DOHH2 (cell line): Measurements from ENCODE around the gene TSPAN5.

Experiments
- H3F3A ChIP-seq: fragments of 200-600 bp; sonication (generic), shearing (Covaris generic); 2 replicates; pipeline ENCODE4 v1.6.0; 2016; ENCODE audit warnings: antibody characterized with exemption, mild to moderate bottlenecking; ENCODE audit not compliant: control insufficient read depth, insufficient read depth
- H3K27ac ChIP-seq: fragments of 200-600 bp; sonication (generic); 2 replicates; pipeline ENCODE4 v1.5.1; 2014; ENCODE audit warnings: low read depth, mild to moderate bottlenecking, low read length, moderate library complexity
- H3K27me3 ChIP-seq: fragments of 200-600 bp; sonication (generic); 2 replicates; pipeline ENCODE4 v1.6.1; 2014; ENCODE audit warnings: mild to moderate bottlenecking, low read length, mixed read lengths; ENCODE audit not compliant: control insufficient read depth
- H3K36me3 ChIP-seq: fragments of 200-600 bp; sonication (generic); 2 replicates; pipeline ENCODE4 v1.6.1; 2014; ENCODE audit warnings: mild to moderate bottlenecking, low read length, moderate library complexity, mixed read lengths; ENCODE audit not compliant: control insufficient read depth
- H3K4me1 ChIP-seq: fragments of 200-600 bp; sonication (generic); 2 replicates; pipeline ENCODE4 v1.6.1; 2014; ENCODE audit warnings: mild to moderate bottlenecking, low read length, mixed read lengths; ENCODE audit not compliant: control insufficient read depth
- H3K4me2 ChIP-seq: fragments of 200-600 bp; sonication (generic); 2 replicates; pipeline ENCODE4 v1.6.0; 2014; ENCODE audit warnings: mild to moderate bottlenecking, low read length, moderate library complexity
- H3K4me3 ChIP-seq: fragments of 200-600 bp; sonication (generic); 2 replicates; pipeline ENCODE4 v1.5.1; 2014; ENCODE audit warnings: mild to moderate bottlenecking, low read length, mixed read lengths
- H3K79me2 ChIP-seq: fragments of 200-600 bp; sonication (generic); 2 replicates; pipeline ENCODE4 v1.6.1; 2014; ENCODE audit warnings: mild to moderate bottlenecking, low read length, mixed read lengths; ENCODE audit not compliant: control insufficient read depth
- H3K9me2 ChIP-seq: fragments of 200-600 bp; sonication (generic); replicated peaks from 2 replicates; pipeline ENCODE4 v1.6.1; 2014; ENCODE audit warnings: mild to moderate bottlenecking, low read length, mixed read lengths; ENCODE audit not compliant: control insufficient read depth
- H3K9me3 ChIP-seq: fragments of 200-600 bp; sonication (generic); 2 replicates; pipeline ENCODE4 v1.6.1; 2014; ENCODE audit warnings: antibody characterized with exemption, low read length, mixed read lengths; ENCODE audit not compliant: control insufficient read depth, insufficient read depth
- H4K20me1 ChIP-seq: fragments of 200-600 bp; sonication (generic); 2 replicates; pipeline ENCODE4 v1.6.0; 2014; ENCODE audit warnings: low read depth, mild to moderate bottlenecking, antibody characterized with exemption, low read length, moderate library complexity; ENCODE audit not compliant: control insufficient read depth, insufficient read depth
- EZH2phosphoT487 ChIP-seq: fragments of 200-600 bp; sonication (generic); IDR thresholded peaks from 2 replicates; pipeline ENCODE4 v1.6.1; 2017; ENCODE audit warnings: borderline replicate concordance, mild to moderate bottlenecking, antibody characterized with exemption, low read length, moderate library complexity, mixed read lengths
- TF ChIP-seq, protein P1 (sequence below): fragments of 200-600 bp; sonication (generic); IDR thresholded peaks from one replicate; pipeline ENCODE4 v1.5.1; 2014; ENCODE audit warnings: antibody characterized with exemption, mild to moderate bottlenecking, low read depth, low read length; ENCODE audit not compliant: poor library complexity, severe bottlenecking

TSPAN5 gene

DNA sequence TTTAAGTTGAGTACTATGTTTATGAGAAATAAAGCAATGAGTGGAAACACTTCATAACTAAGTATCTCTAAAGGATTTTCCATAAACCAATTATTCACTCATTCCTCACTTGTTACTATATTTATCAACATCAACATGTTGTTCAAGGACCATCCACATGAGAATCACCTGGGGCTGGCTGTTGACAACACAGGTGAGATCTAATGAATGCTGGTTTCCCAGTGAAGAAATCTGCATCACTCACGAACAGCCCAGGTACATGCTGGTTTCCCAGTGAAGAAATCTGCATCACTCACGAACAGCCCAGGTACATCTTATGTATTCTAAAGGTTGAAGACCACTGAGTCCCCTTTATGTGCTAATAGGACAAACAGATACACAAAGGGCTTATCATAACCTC is 32.5 kb downstream of the TSPAN5 start:
- Histone ChIP-seq H3K27ac (no peak overlapping the region), H3K4me1 (no peaks in the 10 kb centered on the region), H3K27me3 (peaks cover 4% of the 10 kb centered on the region), H3K4me3 (no peak overlapping the region), H3F3A (no peaks in the 10 kb centered on the region), H3K79me2 (no peaks in the 10 kb centered on the region), H4K20me1 (no peaks in the 10 kb centered on the region), H3K4me2 (no peak overlapping the region), H3K36me3 (no peaks in the 10 kb centered on the region), H3K9me3 (no peaks in the 10 kb centered on the region), H3K9me2 (no peaks in the 10 kb centered on the region)
- TF ChIP-seq, protein P1, sequence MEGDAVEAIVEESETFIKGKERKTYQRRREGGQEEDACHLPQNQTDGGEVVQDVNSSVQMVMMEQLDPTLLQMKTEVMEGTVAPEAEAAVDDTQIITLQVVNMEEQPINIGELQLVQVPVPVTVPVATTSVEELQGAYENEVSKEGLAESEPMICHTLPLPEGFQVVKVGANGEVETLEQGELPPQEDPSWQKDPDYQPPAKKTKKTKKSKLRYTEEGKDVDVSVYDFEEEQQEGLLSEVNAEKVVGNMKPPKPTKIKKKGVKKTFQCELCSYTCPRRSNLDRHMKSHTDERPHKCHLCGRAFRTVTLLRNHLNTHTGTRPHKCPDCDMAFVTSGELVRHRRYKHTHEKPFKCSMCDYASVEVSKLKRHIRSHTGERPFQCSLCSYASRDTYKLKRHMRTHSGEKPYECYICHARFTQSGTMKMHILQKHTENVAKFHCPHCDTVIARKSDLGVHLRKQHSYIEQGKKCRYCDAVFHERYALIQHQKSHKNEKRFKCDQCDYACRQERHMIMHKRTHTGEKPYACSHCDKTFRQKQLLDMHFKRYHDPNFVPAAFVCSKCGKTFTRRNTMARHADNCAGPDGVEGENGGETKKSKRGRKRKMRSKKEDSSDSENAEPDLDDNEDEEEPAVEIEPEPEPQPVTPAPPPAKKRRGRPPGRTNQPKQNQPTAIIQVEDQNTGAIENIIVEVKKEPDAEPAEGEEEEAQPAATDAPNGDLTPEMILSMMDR: no peak
- no peak for TF ChIP-seq EZH2phosphoT487

DNA sequence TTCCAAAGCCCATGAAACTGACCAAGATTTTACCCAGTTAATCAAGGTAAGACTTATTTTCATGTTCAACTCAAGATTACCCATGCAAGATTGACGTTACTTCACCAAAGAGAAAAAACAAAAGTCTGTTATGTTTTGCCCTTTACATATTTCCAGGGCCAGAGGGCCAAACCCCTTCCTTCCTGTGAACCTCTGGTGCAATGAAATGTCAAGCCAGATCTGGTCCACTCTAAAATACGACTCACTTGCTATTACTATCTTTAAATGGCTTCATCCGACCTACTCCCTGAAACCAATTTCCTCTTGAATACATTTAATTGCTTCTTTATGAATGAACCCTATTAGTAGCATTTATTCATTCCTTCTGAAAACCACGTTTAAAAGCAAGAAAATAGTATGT is 33.0 kb downstream of the TSPAN5 start:
- Histone ChIP-seq H3K4me3 (no peak overlapping the region), H3K27ac (no peak overlapping the region), H3K36me3 (no peaks in the 10 kb centered on the region), H3K9me3 (no peaks in the 10 kb centered on the region), H3K4me2 (no peak overlapping the region), H3F3A (no peaks in the 10 kb centered on the region), H3K9me2 (no peaks in the 10 kb centered on the region), H3K79me2 (no peaks in the 10 kb centered on the region), H3K27me3 (peaks cover 4% of the 10 kb centered on the region), H3K4me1 (no peaks in the 10 kb centered on the region), H4K20me1 (no peaks in the 10 kb centered on the region)
- no peak for TF ChIP-seq EZH2phosphoT487
- TF ChIP-seq, protein P1: no peak

DNA sequence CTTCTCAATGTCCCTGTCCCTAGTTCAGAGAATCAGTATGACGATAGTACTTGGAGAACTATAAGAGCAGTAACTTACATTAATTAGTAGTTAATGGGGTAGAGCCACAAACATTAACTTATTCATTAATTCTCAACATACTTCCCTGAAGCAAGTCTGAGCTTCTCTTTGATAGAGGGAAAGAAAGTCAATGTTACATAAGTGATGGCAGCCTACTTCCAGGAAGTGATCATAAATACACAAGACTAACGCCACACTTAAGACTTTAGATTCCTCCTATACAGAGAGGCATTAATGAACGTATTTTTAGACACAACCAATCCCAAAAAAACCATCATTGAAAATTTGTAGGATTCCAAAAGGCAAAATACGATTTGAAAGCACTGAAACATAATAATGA is 33.8 kb downstream of the TSPAN5 start:
- TF ChIP-seq, protein P1: no peak
- no peak for TF ChIP-seq EZH2phosphoT487
- Histone ChIP-seq H3K9me3 (no peaks in the 10 kb centered on the region), H3K4me1 (no peaks in the 10 kb centered on the region), H3K27ac (no peak overlapping the region), H3F3A (no peaks in the 10 kb centered on the region), H3K36me3 (no peaks in the 10 kb centered on the region), H3K79me2 (no peaks in the 10 kb centered on the region), H3K9me2 (no peaks in the 10 kb centered on the region), H3K4me3 (no peak overlapping the region), H3K4me2 (no peak overlapping the region), H4K20me1 (no peaks in the 10 kb centered on the region), H3K27me3 (peaks cover 4% of the 10 kb centered on the region)

DNA sequence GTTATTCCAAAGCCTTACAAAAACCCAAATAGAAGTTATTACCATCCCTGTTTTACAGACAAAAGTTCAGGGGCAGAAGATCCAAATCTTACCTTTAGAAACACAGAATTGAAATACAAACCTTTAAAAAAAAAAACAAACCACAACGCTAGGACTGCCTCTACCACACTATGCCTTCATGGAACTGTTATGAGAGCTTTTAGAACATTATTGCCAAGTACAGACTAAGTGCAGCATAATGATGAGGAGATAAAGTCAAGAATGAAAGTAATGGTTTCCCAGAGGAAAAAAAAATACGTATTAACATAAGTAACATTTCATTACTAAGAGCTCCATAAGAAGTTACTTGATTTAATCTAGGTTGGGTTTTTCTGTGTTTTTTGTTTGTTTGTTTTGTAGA is 34.3 kb downstream of the TSPAN5 start:
- no peaks in the 10 kb centered on the region for H4K20me1 ChIP-seq
- H3K27ac ChIP-seq: no peak overlapping the region
- H3K27me3 ChIP-seq: peaks cover 4% of the 10 kb centered on the region
- TF ChIP-seq, protein P1: no peak
- TF ChIP-seq EZH2phosphoT487: no peak
- no peaks in the 10 kb centered on the region for H3K36me3 ChIP-seq
- H3F3A ChIP-seq: no peaks in the 10 kb centered on the region
- H3K4me1 ChIP-seq: no peaks in the 10 kb centered on the region
- no peaks in the 10 kb centered on the region for H3K79me2 ChIP-seq
- H3K4me2 ChIP-seq: no peak overlapping the region
- H3K9me3 ChIP-seq: no peaks in the 10 kb centered on the region
- no peaks in the 10 kb centered on the region for H3K9me2 ChIP-seq
- no peak overlapping the region for H3K4me3 ChIP-seq
